SK-N-SH (cell line): Measurements from ENCODE around the gene SLIT1. TPM values are rescaled to one million over a fixed set of nuclear protein-coding genes. Genes with fewer than 3 reads are reported as not detected.

Experiments used
- CTCF ChIA-PET: fragments of 300-600, 350-600 bp; formaldehyde crosslinking; extraction: SDS; loops from one replicate; lab custom pipeline; 2021; lab: Yijun Ruan, JAX
- POLR2A ChIA-PET: fragments of 350-600 bp; sonication (Branson Sonifier 250); formaldehyde crosslinking; extraction: SDS; loops from one replicate; lab custom pipeline; 2020; ENCODE audit warnings: antibody characterized with exemption, inconsistent platforms; lab: Yijun Ruan, JAX
- DNase-seq: peaks from one replicate; pipeline ENCODE4 v3.0.0; 2012
- H2AFZ ChIP-seq: fragments of 200-600 bp; sonication (generic); 2 replicates; pipeline ENCODE4 v1.8.1; 2016; ENCODE audit warnings: antibody characterized with exemption, mild to moderate bottlenecking, low read depth
- H3F3A ChIP-seq: fragments of 200-600 bp; sonication (generic); replicated peaks from 2 replicates; pipeline ENCODE3; 2016; ENCODE audit warnings: antibody characterized with exemption, mild to moderate bottlenecking; ENCODE audit not compliant: insufficient read depth
- H3K27ac ChIP-seq, 2 experiments: fragments of 200-500 bp in 1 of 2; fragments of 200-600 bp in 1 of 2; sonication (Bioruptor generic) in 1 of 2; sonication (generic), shearing (Covaris generic) in 1 of 2; 2 replicates each; pipeline versions ENCODE4 v1.5.1 to v1.6.1; 2014 to 2016; ENCODE audit warnings: low read depth in 2 of 2, inconsistent platforms in 1 of 2, low read length in 1 of 2, mild to moderate bottlenecking in 1 of 2, mixed read lengths in 1 of 2
- H3K27me3 ChIP-seq: fragments of 200-600 bp; sonication (generic), shearing (Covaris generic); 2 replicates; pipeline ENCODE4 v1.6.1; 2016; ENCODE audit warnings: mixed run types; ENCODE audit not compliant: insufficient read depth
- H3K36me3 ChIP-seq, 2 experiments: fragments of 200-500 bp in 1 of 2; fragments of 200-600 bp in 1 of 2; sonication (Bioruptor generic) in 1 of 2; sonication (generic) in 1 of 2; replicated peaks in 1 of 2; 2 replicates each; pipeline versions ENCODE3 to v1.5.1; 2014 to 2016; ENCODE audit warnings: low read length in 1 of 2, mild to moderate bottlenecking in 1 of 2; ENCODE audit not compliant: insufficient read depth in 2 of 2, control insufficient read depth in 1 of 2
- H3K4me1 ChIP-seq, 2 experiments: fragments of 200-500 bp in 1 of 2; fragments of 200-600 bp in 1 of 2; sonication (Bioruptor generic) in 1 of 2; sonication (generic), shearing (Covaris generic) in 1 of 2; 2 replicates each; pipeline versions ENCODE4 v1.5.1 to v1.6.1; 2014 to 2016; ENCODE audit warnings: low read depth in 1 of 2, low read length in 1 of 2, mixed run types in 1 of 2; ENCODE audit not compliant: insufficient read depth in 2 of 2, control insufficient read depth in 1 of 2
- H3K4me2 ChIP-seq: fragments of 200-600 bp; sonication (generic), shearing (Covaris generic); 2 replicates; pipeline ENCODE4 v1.6.1; 2017; ENCODE audit warnings: mixed run types
- H3K4me3 ChIP-seq, 2 experiments: fragments of 200-500 bp in 1 of 2; fragments of 200-600 bp in 1 of 2; sonication (Bioruptor generic) in 1 of 2; sonication (generic), shearing (Covaris generic) in 1 of 2; 2 replicates each; pipeline versions ENCODE4 v1.5.1 to v1.8.1; 2014 to 2016; ENCODE audit warnings: low read depth in 2 of 2, inconsistent platforms in 1 of 2, low read length in 1 of 2, mild to moderate bottlenecking in 1 of 2, mixed read lengths in 1 of 2, moderate library complexity in 1 of 2
- H3K79me2 ChIP-seq: fragments of 200-600 bp; sonication (generic); 2 replicates; pipeline ENCODE4 v1.8.1; 2017; ENCODE audit warnings: mild to moderate bottlenecking; ENCODE audit not compliant: insufficient read depth
- H3K9ac ChIP-seq: fragments of 200-600 bp; sonication (generic); 2 replicates; pipeline ENCODE4 v1.6.1; 2017; ENCODE audit warnings: mixed run types
- H3K9me2 ChIP-seq: fragments of 200-600 bp; sonication (generic); 2 replicates; pipeline ENCODE4 v1.6.1; 2017; ENCODE audit warnings: mixed run types
- H3K9me3 ChIP-seq: fragments of 200-600 bp; sonication (generic); 2 replicates; pipeline ENCODE4 v1.6.1; 2017; ENCODE audit warnings: mixed run types, mild to moderate bottlenecking, moderate library complexity
- H4K20me1 ChIP-seq: fragments of 200-600 bp; sonication (generic); 2 replicates; pipeline ENCODE4 v1.6.1; 2017; ENCODE audit warnings: mild to moderate bottlenecking, mixed run types; ENCODE audit not compliant: insufficient read depth
- ELF1 ChIP-seq: IDR thresholded peaks from 2 replicates; pipeline ENCODE4 v1.4.0; 2012
- FOXJ3 ChIP-seq: sonication (generic); formaldehyde crosslinking; IDR thresholded peaks from 2 replicates; pipeline ENCODE4 v1.5.1; 2020; ENCODE audit warnings: mild to moderate bottlenecking, missing genetic modification reagents
- FOXM1 ChIP-seq: IDR thresholded peaks from 2 replicates; pipeline ENCODE4 v1.4.0; 2012; ENCODE audit warnings: low read depth, mild to moderate bottlenecking
- GABPA ChIP-seq: IDR thresholded peaks from 2 replicates; pipeline ENCODE4 v1.4.0; 2012; ENCODE audit warnings: low read depth, mild to moderate bottlenecking
- GATA2 ChIP-seq: sonication (generic); formaldehyde crosslinking; IDR thresholded peaks from 2 replicates; pipeline ENCODE4 v1.5.0; 2020; ENCODE audit warnings: mild to moderate bottlenecking, missing genetic modification reagents
- IRF3 ChIP-seq: fragments of 150-350 bp; IDR thresholded peaks from 2 replicates; pipeline ENCODE4 v1.6.1; 2016; ENCODE audit warnings: mild to moderate bottlenecking, low read depth, low read length
- MEF2A ChIP-seq: IDR thresholded peaks from 2 replicates; pipeline ENCODE4 v1.4.0; 2012; ENCODE audit warnings: low read depth, borderline replicate concordance
- MXI1 ChIP-seq: IDR thresholded peaks from 2 replicates; pipeline ENCODE4 v1.6.1; 2012; ENCODE audit warnings: mild to moderate bottlenecking, low read depth, low read length, improper control_type of control experiment
- NFIC ChIP-seq: IDR thresholded peaks from 2 replicates; pipeline ENCODE4 v1.4.0; 2012; ENCODE audit warnings: borderline replicate concordance
- NRF1 ChIP-seq: IDR thresholded peaks from 2 replicates; pipeline ENCODE4 v1.6.1; 2012; ENCODE audit warnings: low read depth, mild to moderate bottlenecking, low read length
- POLR2AphosphoS5 ChIP-seq: IDR thresholded peaks from 2 replicates; pipeline ENCODE4 v1.6.1; 2012; ENCODE audit warnings: low read depth, low read length
- RCOR1 ChIP-seq: fragments of 150-350 bp; IDR thresholded peaks from 2 replicates; pipeline ENCODE4 v1.6.1; 2017; ENCODE audit warnings: antibody characterized with exemption, low read length
- SMC3 ChIP-seq: IDR thresholded peaks from 2 replicates; pipeline ENCODE4 v1.6.1; 2012; ENCODE audit warnings: low read depth, low read length, improper control_type of control experiment
- TAF1 ChIP-seq: IDR thresholded peaks from 2 replicates; pipeline ENCODE4 v1.6.1; 2012; ENCODE audit warnings: low read depth, mild to moderate bottlenecking, low read length, moderate library complexity, borderline replicate concordance
- TCF12 ChIP-seq: IDR thresholded peaks from 2 replicates; pipeline ENCODE4 v1.4.0; 2012
- USF2 ChIP-seq: fragments of 150-350 bp; IDR thresholded peaks from 2 replicates; pipeline ENCODE4 v1.6.1; 2017; ENCODE audit warnings: antibody characterized with exemption, low read length, low read depth, borderline replicate concordance
- ZBTB33 ChIP-seq: IDR thresholded peaks from 2 replicates; pipeline ENCODE4 v1.4.0; 2012; ENCODE audit warnings: low read depth, borderline replicate concordance
- WGBS: methylation state at CpG from one replicate; pipeline ENCODE4 v1.1.6; 2017; ENCODE audit warnings: low lambda C conversion rate; 5-methylcytosine and 5-hydroxymethylcytosine counted together
- polyA plus RNA-seq, 3 experiments: library from polyadenylated mRNA; depleted of rRNA; stranded (reverse); fragments of >200 nt; gene quantifications; 2 replicates each; pipeline ENCODE4 v1.2.3, GENCODE V29; 2012
- TF ChIP-seq, protein P1 (sequence below): fragments of 200-600 bp; sonication (generic); IDR thresholded peaks from 2 replicates; pipeline ENCODE4 v1.6.1; 2017; ENCODE audit warnings: antibody characterized with exemption, mild to moderate bottlenecking, moderate library complexity

SLIT1 gene
- polyA plus RNA-seq, 1 of the 3 experiments (the other 2 are of a cell fraction) = 0.05 TPM

DNA sequence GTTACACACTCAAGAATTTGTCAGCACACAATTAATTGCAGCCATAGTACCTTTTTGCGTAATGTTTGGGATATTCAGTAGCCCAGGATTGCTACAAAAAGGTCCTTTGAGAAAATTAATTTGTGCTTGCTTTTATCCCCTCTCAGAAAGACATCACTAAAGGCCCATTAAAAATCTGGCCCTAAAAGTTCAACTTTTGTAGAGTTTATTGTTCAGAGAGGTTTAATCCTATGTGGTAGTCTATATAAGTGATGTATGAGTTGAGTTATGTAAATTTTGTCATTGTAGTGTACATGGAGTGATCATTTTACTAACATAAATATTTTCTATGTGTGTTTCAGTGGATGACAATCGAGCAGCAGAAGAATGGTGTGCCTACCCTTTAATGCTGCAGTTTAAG lies 227.7 kb downstream of the SLIT1 start:
- Histone ChIP-seq H3F3A (peaks cover 17% of the 10 kb centered on the region), H4K20me1 (peaks cover 11% of the 10 kb centered on the region; the same call in 1 of the 2 replicates), H3K9me3 (no peaks in the 10 kb centered on the region), H3K27me3 (no peaks in the 10 kb centered on the region), H3K9ac (no peak overlapping the region), H3K79me2 (peaks cover 35% of the 10 kb centered on the region; the same call in 1 of the 2 replicates), H2AFZ (no peak overlapping the region), H3K36me3 (peaks cover 35 to 38% of the 10 kb centered on the region in 2 experiments), H3K9me2 (no peaks in the 10 kb centered on the region), H3K4me2 (no peak overlapping the region), H3K4me3 (no peak overlapping the region), H3K27ac (no peak overlapping the region), H3K4me1 (peaks cover 0 to 18% of the 10 kb centered on the region in 2 experiments; a peak in 3 of 4 replicates)
- ChIA-PET POLR2A (no interaction called here), CTCF (no interaction called here)
- DNase-seq = no peak
- 92% methylated on average over 2 of the region's 2 CpGs for WGBS
- no peak for TF ChIP-seq MEF2A
- no peak for TF ChIP-seq FOXJ3 (CRISPR knock-in tag)
- TF ChIP-seq NRF1 = no peak
- TF ChIP-seq POLR2AphosphoS5 = no peak
- TF ChIP-seq TCF12 = no peak
- TF ChIP-seq NFIC = no peak
- no peak for TF ChIP-seq ELF1
- TF ChIP-seq ZBTB33 = no peak
- no peak for TF ChIP-seq SMC3
- TF ChIP-seq RCOR1 = no peak
- TF ChIP-seq, protein P1, sequence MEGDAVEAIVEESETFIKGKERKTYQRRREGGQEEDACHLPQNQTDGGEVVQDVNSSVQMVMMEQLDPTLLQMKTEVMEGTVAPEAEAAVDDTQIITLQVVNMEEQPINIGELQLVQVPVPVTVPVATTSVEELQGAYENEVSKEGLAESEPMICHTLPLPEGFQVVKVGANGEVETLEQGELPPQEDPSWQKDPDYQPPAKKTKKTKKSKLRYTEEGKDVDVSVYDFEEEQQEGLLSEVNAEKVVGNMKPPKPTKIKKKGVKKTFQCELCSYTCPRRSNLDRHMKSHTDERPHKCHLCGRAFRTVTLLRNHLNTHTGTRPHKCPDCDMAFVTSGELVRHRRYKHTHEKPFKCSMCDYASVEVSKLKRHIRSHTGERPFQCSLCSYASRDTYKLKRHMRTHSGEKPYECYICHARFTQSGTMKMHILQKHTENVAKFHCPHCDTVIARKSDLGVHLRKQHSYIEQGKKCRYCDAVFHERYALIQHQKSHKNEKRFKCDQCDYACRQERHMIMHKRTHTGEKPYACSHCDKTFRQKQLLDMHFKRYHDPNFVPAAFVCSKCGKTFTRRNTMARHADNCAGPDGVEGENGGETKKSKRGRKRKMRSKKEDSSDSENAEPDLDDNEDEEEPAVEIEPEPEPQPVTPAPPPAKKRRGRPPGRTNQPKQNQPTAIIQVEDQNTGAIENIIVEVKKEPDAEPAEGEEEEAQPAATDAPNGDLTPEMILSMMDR = no peak
- TF ChIP-seq TAF1 = no peak
- no peak for TF ChIP-seq MXI1
- TF ChIP-seq USF2 = no peak
- TF ChIP-seq GATA2 (CRISPR knock-in tag) = no peak
- TF ChIP-seq GABPA = no peak
- no peak for TF ChIP-seq IRF3
- no peak for TF ChIP-seq FOXM1
